Testis (tissue), 2 donors: ENCODE results near the gene EIF3C.
"Not testable (repeated sequence)": the region's sequence is repeated elsewhere in the genome, so short reads cannot be mapped to it uniquely, and the experiment has no call there.

Source experiments
- POLR2A ChIP-seq: fragments of 450-650 bp; IDR thresholded peaks from one replicate; pipeline ENCODE4 v1.6.1; 2017; ENCODE audit warnings: antibody characterized with exemption, mild to moderate bottlenecking, moderate library complexity
- TF ChIP-seq, protein P1 (sequence below), 3 experiments: fragments of 450-650 bp in 2 of 3; fragments of 200-600 bp in 1 of 3; sonication (generic) in 1 of 3; IDR thresholded peaks; one replicate each; pipeline ENCODE4 v1.5.1; 2016 to 2019; ENCODE audit warnings: antibody characterized with exemption in 3 of 3, mild to moderate bottlenecking in 2 of 3, moderate library complexity in 1 of 3

DNA sequence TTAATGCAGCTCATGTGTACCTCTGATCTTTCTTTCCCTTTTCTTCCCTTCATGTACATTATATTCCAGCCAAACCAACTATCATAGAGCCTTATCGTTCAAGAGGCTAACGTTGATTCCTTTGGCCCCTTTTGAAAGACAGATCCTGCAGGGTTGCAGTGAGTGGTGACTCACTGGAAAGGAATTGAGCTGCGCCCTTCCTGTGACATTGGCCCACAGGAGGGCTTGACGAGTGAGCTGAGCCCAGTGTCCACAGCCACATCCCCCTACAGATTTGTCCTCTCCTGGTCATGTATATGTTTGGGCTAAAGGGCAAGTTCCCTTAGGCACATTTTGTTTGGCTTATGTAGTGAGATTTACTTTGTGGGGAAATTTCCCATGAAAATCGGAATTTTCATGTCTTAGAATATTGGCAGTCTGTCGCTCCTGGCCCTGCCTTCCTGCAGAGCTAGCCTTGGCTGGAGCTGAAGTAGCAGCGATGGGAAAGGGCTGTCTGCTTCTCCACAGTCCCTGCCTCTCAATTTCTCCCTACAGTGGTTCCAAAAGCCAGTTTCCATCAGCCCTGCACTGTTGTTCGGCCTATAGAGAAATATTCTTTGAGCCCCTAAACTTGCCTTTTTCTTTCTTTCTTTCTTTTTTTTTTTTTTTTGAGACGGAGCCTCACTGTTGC is 21.3 kb downstream of the EIF3C start:
- TF ChIP-seq, protein P1, sequence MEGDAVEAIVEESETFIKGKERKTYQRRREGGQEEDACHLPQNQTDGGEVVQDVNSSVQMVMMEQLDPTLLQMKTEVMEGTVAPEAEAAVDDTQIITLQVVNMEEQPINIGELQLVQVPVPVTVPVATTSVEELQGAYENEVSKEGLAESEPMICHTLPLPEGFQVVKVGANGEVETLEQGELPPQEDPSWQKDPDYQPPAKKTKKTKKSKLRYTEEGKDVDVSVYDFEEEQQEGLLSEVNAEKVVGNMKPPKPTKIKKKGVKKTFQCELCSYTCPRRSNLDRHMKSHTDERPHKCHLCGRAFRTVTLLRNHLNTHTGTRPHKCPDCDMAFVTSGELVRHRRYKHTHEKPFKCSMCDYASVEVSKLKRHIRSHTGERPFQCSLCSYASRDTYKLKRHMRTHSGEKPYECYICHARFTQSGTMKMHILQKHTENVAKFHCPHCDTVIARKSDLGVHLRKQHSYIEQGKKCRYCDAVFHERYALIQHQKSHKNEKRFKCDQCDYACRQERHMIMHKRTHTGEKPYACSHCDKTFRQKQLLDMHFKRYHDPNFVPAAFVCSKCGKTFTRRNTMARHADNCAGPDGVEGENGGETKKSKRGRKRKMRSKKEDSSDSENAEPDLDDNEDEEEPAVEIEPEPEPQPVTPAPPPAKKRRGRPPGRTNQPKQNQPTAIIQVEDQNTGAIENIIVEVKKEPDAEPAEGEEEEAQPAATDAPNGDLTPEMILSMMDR (IDR thresholded peaks at IDR 0.05) = not testable (repeated sequence)
- TF ChIP-seq POLR2A = not testable (repeated sequence)
